ENCODE measurements around the gene KLKB1.

Gene KLKB1

DNA sequence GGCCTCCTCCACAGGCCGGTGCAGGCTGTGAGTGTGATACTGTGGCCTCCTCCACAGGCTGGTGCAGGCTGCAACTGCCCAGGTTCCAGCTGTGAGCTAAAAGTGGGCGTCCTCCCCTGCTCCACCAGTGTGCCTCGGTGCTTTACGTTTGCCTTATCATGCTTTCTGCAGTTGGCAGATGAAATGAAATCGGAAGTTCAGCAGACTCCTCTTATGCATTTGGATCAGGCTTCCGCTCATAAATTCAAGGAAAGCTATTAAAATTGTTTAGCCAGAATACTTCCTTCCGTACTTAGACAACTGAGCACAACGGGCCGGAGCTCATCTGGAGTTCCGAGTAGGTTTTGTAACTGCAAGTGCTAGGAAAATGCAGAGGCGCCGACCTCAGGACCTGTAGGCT is 23.9 kb upstream of the KLKB1 start:
- CTCF ChIA-PET = interaction anchor here (0.6 to 1.4 kb wide), 7 partner anchors 11 to 909 kb away, joined by 3 to 4 read pairs (median 3); no protein-coding TSS in a partner anchor
- H3K27ac ChIP-seq (ENCODE audit: extremely low read depth, low read depth, low read length) = no peak overlapping the region; the same call in 1 of the 2 replicates
- peaks cover 0 to 11% of the 10 kb centered on the region in 2 experiments; a peak in 1 of 3 replicates for H3K36me3 ChIP-seq (ENCODE audit: control insufficient read depth in 2 of 2, insufficient read depth in 1 of 2, low read length in 2 of 2)
- H3K4me3 ChIP-seq (ENCODE audit: low read depth, low read length) = no peak overlapping the region
- H3K9me3 ChIP-seq (ENCODE audit: control insufficient read depth, insufficient read depth, low read depth, low read length) = no peaks in the 10 kb centered on the region
- POLR2A ChIA-PET = interaction anchor here (1.2 kb wide), 1 partner anchor 111 kb away, joined by 3 read pairs; no protein-coding TSS in a partner anchor
- H3K4me1 ChIP-seq (ENCODE audit: control insufficient read depth, insufficient read depth, low read length) = no peaks in the 10 kb centered on the region; the same call in 1 of the 2 replicates
- TF ChIP-seq ZBTB17 (tag by site-specific recombination; IDR thresholded peaks at IDR 0.05) = peak; percentile 32; the same call in 1 of the 2 replicates
- TF ChIP-seq ZNF658 (tag by site-specific recombination; IDR thresholded peaks at IDR 0.05) = no peak
- TF ChIP-seq EGR2 (tag by site-specific recombination; IDR thresholded peaks at IDR 0.05; ENCODE audit: low read depth) = peak; percentile 62; the same call in 1 of the 2 replicates
- TF ChIP-seq ZFHX2 (tag by site-specific recombination; conservative IDR thresholded peaks at IDR 0.05) = peak; percentile 45

DNA sequence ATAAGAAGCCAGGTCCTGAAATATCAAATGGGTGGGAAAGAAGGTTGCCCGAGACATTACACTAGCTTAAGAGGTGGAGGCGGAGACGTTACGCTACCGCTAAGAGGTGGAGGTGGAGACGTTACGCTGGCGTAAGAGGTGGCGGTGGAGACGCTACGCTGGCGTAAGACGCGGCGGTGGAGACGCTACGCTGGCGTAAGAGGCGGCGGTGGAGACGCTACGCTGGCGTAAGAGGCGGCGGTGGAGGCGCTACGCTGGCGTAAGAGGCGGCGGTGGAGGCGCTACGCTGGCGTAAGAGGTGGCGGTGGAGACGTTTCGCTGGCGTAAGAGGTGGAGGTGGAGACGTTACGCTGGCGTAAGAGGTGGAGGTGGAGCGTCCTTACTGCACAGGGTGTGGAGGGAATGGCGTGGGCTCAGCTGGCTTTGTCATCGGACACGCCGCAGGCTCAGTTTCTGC is 23.2 kb upstream of the KLKB1 start:
- CTCF ChIA-PET = interaction anchor here (0.6 to 1.2 kb wide), 5 partner anchors 11 to 908 kb away, joined by 3 to 4 read pairs (median 3); no protein-coding TSS in a partner anchor
- POLR2A ChIA-PET = interaction anchor here (0.7 to 1.2 kb wide), 3 partner anchors 110 to 366 kb away, joined by 3 read pairs; no protein-coding TSS in a partner anchor
- peak overlapping the region; percentile 42 for H3K4me3 ChIP-seq (ENCODE audit: low read depth, low read length)
- H3K36me3 ChIP-seq (ENCODE audit: control insufficient read depth in 2 of 2, insufficient read depth in 1 of 2, low read length in 2 of 2) = peaks cover 0 to 18% of the 10 kb centered on the region in 2 experiments; a peak in 1 of 3 replicates
- peak overlapping the region; percentile 44; the same call in 1 of the 2 replicates for H3K27ac ChIP-seq (ENCODE audit: extremely low read depth, low read depth, low read length)
- H3K9me3 ChIP-seq (ENCODE audit: control insufficient read depth, insufficient read depth, low read depth, low read length) = no peaks in the 10 kb centered on the region
- H3K4me1 ChIP-seq (ENCODE audit: control insufficient read depth, insufficient read depth, low read length) = no peaks in the 10 kb centered on the region; the same call in 1 of the 2 replicates
- TF ChIP-seq ZSCAN30 (tag by site-specific recombination; IDR thresholded peaks at IDR 0.05) (no peak), ZNF561 (tag by site-specific recombination; IDR thresholded peaks at IDR 0.05; ENCODE audit: borderline replicate concordance) (no peak), ZNF837 (tag by site-specific recombination; IDR thresholded peaks at IDR 0.05) (no peak), ZNF140 (tag by site-specific recombination; IDR thresholded peaks at IDR 0.05) (no peak), GLI2 (tag by site-specific recombination; IDR thresholded peaks at IDR 0.05; ENCODE audit: borderline replicate concordance, low read depth) (no peak), ZNF24 (tag by site-specific recombination; IDR thresholded peaks at IDR 0.05) (no peak), IKZF3 (tag by site-specific recombination; IDR thresholded peaks at IDR 0.05) (no peak), BCL11A (tag by site-specific recombination; IDR thresholded peaks at IDR 0.05; ENCODE audit: low read depth) (no peak), ZNF114 (tag by site-specific recombination; IDR thresholded peaks at IDR 0.05) (no peak), KLF7 (tag by site-specific recombination; IDR thresholded peaks at IDR 0.05; ENCODE audit: borderline replicate concordance) (no peak), ZSCAN16 (tag by site-specific recombination; IDR thresholded peaks at IDR 0.05) (no peak), ZNF473 (tag by site-specific recombination; IDR thresholded peaks at IDR 0.05) (no peak), ZNF335 (tag by site-specific recombination; conservative IDR thresholded peaks at IDR 0.05) (no peak), EGR2 (tag by site-specific recombination; IDR thresholded peaks at IDR 0.05; ENCODE audit: low read depth) (peak; percentile 40), ZNF214 (tag by site-specific recombination; IDR thresholded peaks at IDR 0.05; ENCODE audit: borderline replicate concordance) (no peak), TRIM28 (IDR thresholded peaks at IDR 0.05; ENCODE audit: borderline replicate concordance, low read length) (peak; percentile 56; the same call in 1 of the 2 replicates), ZNF211 (tag by site-specific recombination; IDR thresholded peaks at IDR 0.05; ENCODE audit: low read depth) (no peak), ZNF10 (tag by site-specific recombination; IDR thresholded peaks at IDR 0.05) (no peak), ZNF677 (tag by site-specific recombination; IDR thresholded peaks at IDR 0.05) (no peak), BCL11B (tag by site-specific recombination; IDR thresholded peaks at IDR 0.05; ENCODE audit: low read depth) (no peak), ZNF302 (tag by site-specific recombination; IDR thresholded peaks at IDR 0.05; ENCODE audit: low read depth) (no peak), ZNF747 (tag by site-specific recombination; IDR thresholded peaks at IDR 0.05) (no peak), ZNF600 (tag by site-specific recombination; IDR thresholded peaks at IDR 0.05) (no peak)
- TF ChIP-seq, protein P1, sequence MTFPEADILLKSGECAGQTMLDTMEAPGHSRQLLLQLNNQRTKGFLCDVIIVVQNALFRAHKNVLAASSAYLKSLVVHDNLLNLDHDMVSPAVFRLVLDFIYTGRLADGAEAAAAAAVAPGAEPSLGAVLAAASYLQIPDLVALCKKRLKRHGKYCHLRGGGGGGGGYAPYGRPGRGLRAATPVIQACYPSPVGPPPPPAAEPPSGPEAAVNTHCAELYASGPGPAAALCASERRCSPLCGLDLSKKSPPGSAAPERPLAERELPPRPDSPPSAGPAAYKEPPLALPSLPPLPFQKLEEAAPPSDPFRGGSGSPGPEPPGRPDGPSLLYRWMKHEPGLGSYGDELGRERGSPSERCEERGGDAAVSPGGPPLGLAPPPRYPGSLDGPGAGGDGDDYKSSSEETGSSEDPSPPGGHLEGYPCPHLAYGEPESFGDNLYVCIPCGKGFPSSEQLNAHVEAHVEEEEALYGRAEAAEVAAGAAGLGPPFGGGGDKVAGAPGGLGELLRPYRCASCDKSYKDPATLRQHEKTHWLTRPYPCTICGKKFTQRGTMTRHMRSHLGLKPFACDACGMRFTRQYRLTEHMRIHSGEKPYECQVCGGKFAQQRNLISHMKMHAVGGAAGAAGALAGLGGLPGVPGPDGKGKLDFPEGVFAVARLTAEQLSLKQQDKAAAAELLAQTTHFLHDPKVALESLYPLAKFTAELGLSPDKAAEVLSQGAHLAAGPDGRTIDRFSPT (tag by site-specific recombination; IDR thresholded peaks at IDR 0.05) = no peak
- TF ChIP-seq, protein P2, sequence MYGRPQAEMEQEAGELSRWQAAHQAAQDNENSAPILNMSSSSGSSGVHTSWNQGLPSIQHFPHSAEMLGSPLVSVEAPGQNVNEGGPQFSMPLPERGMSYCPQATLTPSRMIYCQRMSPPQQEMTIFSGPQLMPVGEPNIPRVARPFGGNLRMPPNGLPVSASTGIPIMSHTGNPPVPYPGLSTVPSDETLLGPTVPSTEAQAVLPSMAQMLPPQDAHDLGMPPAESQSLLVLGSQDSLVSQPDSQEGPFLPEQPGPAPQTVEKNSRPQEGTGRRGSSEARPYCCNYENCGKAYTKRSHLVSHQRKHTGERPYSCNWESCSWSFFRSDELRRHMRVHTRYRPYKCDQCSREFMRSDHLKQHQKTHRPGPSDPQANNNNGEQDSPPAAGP (tag by site-specific recombination; IDR thresholded peaks at IDR 0.05) = no peak
- TF ChIP-seq, protein P3, sequence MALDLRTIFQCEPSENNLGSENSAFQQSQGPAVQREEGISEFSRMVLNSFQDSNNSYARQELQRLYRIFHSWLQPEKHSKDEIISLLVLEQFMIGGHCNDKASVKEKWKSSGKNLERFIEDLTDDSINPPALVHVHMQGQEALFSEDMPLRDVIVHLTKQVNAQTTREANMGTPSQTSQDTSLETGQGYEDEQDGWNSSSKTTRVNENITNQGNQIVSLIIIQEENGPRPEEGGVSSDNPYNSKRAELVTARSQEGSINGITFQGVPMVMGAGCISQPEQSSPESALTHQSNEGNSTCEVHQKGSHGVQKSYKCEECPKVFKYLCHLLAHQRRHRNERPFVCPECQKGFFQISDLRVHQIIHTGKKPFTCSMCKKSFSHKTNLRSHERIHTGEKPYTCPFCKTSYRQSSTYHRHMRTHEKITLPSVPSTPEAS (tag by site-specific recombination; IDR thresholded peaks at IDR 0.05) = no peak

Measured in HEK293 (cell line).